ENCODE data around the gene GYG1. TPM values are rescaled to one million over a fixed set of nuclear protein-coding genes. Genes with fewer than 3 reads are reported as not detected.
"Not testable (repeated sequence)": the region's sequence is repeated elsewhere in the genome, so short reads cannot be mapped to it uniquely, and the experiment has no call there.

GYG1 gene
- total RNA-seq, 2 experiments from 2014 or later: 13.5 to 13.9 TPM

- H3K27me3 Mint-ChIP-seq (ENCODE audit: low read depth): peaks cover 4% of the 10 kb centered on the region
- no peaks in the 10 kb centered on the region for H3K36me3 Mint-ChIP-seq (ENCODE audit: low read depth)
- H3K27ac Mint-ChIP-seq: no peak overlapping the region
- CTCF ChIA-PET: no interaction called here
- DNase-seq: no peak
- no peaks in the 10 kb centered on the region for H3K9me3 Mint-ChIP-seq
- no peak overlapping the region for H3K4me3 Mint-ChIP-seq
- intact Hi-C loops (cut with micrococcal nuclease): no loop called here
- peaks cover 7% of the 10 kb centered on the region for H3K4me1 Mint-ChIP-seq (ENCODE audit: low read depth)
Measured at GRCh38 chr3:148958696-148959095, 32.6 kb upstream of the GYG1 start.

- H3K9me3 Mint-ChIP-seq: no peaks in the 10 kb centered on the region
- intact Hi-C loops (cut with micrococcal nuclease): no loop called here
- H3K27ac Mint-ChIP-seq: no peak overlapping the region
Measured at GRCh38 chr3:148962513-148962912, 28.8 kb upstream of the GYG1 start.

GRCh38 chr3:148964809-148965208 is 26.5 kb upstream of the GYG1 start:
- peaks cover 4% of the 10 kb centered on the region for H3K27me3 Mint-ChIP-seq (ENCODE audit: low read depth)
- no peaks in the 10 kb centered on the region for H3K4me1 Mint-ChIP-seq (ENCODE audit: low read depth)
- H3K27ac Mint-ChIP-seq: no peak overlapping the region
- no peaks in the 10 kb centered on the region for H3K36me3 Mint-ChIP-seq (ENCODE audit: low read depth)
- CTCF ChIA-PET: no interaction called here
- no peak overlapping the region for H3K4me3 Mint-ChIP-seq
- DNase-seq: no peak
- no peaks in the 10 kb centered on the region for H3K9me3 Mint-ChIP-seq
- intact Hi-C loops (cut with micrococcal nuclease): no loop called here

More at GRCh38 chr3:148962513-148962912, 28.8 kb upstream of the GYG1 start:
- no peaks in the 10 kb centered on the region for H3K36me3 Mint-ChIP-seq (ENCODE audit: low read depth)
- DNase-seq: peak; percentile 17
- CTCF ChIA-PET: interaction anchor here (0.5 to 1.4 kb wide), 2 partner anchors 11 to 326 kb away, joined by 3 to 4 read pairs; no protein-coding TSS in a partner anchor
- peaks cover 4% of the 10 kb centered on the region for H3K4me1 Mint-ChIP-seq (ENCODE audit: low read depth)
- H3K27me3 Mint-ChIP-seq (ENCODE audit: low read depth): peaks cover 4% of the 10 kb centered on the region
- no peak overlapping the region for H3K4me3 Mint-ChIP-seq

DNA sequence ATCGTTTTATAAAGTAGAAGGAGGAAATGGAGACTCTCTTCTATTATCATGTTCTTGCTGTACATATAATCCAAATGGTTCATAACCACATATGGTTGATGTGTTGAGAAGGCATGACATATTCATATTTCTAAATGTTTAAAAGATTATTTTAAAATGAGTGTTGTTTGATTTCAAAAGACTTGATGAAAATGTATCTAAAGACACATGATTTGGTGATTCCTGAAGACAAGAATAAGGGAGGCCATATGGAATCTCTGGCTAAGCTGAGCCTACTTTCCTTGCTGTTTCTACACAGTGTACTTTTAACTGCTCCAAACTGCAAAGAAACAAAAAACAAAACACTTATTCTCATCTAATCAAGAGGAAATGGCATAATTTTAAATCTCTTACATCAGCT is 23.0 kb upstream of the GYG1 start:
- H3K4me1 Mint-ChIP-seq (ENCODE audit: low read depth): no peaks in the 10 kb centered on the region
- CTCF ChIA-PET: interaction anchor here (0.6 kb wide), 1 partner anchor 9 kb away, joined by 5 read pairs; no protein-coding TSS in a partner anchor
- H3K36me3 Mint-ChIP-seq (ENCODE audit: low read depth): no peaks in the 10 kb centered on the region
- intact Hi-C loops (cut with micrococcal nuclease): no loop called here
- no peaks in the 10 kb centered on the region for H3K9me3 Mint-ChIP-seq
- no peak overlapping the region for H3K4me3 Mint-ChIP-seq
- H3K27me3 Mint-ChIP-seq (ENCODE audit: low read depth): no peaks in the 10 kb centered on the region
- no peak for DNase-seq
- H3K27ac Mint-ChIP-seq: no peak overlapping the region

- CTCF ChIA-PET: interaction anchor here (0.7 kb wide), 1 partner anchor 1382 kb away, joined by 4 read pairs; no protein-coding TSS in a partner anchor
- intact Hi-C loops (cut with micrococcal nuclease): no loop called here
- DNase-seq: no peak
- Mint-ChIP-seq H3K27ac (no peak overlapping the region), H3K4me1 (ENCODE audit: low read depth) (peaks cover 2% of the 10 kb centered on the region), H3K9me3 (no peaks in the 10 kb centered on the region), H3K36me3 (ENCODE audit: low read depth) (no peaks in the 10 kb centered on the region), H3K4me3 (no peak overlapping the region), H3K27me3 (ENCODE audit: low read depth) (no peaks in the 10 kb centered on the region)
Measured at GRCh38 chr3:148970271-148970670, 21.1 kb upstream of the GYG1 start.

DNA sequence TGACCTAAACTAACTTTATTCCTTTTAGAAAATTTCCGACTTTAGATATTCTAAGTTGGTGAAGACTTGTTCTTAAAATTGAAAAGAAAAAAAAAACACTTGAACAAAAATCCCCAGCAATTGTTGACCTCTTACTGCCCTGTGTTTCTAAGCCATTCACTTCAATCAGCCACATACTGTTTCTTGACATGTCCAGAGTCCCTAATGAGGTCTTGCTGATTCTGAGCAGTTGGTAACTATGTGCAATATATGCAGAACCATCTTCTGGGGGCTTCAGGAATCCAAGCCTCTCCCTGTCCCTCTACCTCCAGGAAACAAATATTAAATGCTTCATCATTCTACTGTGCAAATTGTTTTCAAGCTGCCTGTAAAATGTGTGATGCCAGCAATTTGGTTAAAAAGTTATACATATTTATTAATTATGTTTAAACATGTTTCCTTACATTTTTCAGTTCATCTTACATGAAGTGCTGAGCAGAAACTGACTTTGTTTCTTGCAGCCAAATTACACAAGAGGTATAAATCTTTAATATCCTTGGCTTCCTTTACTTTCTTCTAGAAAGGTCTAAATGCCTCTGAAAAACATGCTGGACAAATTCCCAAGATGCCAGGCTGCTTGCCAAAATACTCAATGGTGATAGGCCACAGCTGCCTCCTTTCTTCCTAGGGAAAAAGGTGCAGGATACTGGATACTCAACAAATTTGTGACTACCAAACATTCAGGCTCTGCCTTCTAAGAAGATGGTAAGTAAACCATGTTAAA is 19.8 kb upstream of the GYG1 start:
- Mint-ChIP-seq H3K9me3 (no peaks in the 10 kb centered on the region), H3K4me1 (ENCODE audit: low read depth) (peaks cover 2% of the 10 kb centered on the region), H3K27ac (no peak overlapping the region), H3K27me3 (ENCODE audit: low read depth) (no peaks in the 10 kb centered on the region), H3K36me3 (ENCODE audit: low read depth) (no peaks in the 10 kb centered on the region), H3K4me3 (no peak overlapping the region)
- intact Hi-C loops (cut with micrococcal nuclease): no loop called here
- CTCF ChIA-PET: interaction anchor here (0.5 to 1.1 kb wide), 2 partner anchors 19 to 98 kb away, joined by 3 to 4 read pairs; no protein-coding TSS in a partner anchor
- no peak for DNase-seq

DNA sequence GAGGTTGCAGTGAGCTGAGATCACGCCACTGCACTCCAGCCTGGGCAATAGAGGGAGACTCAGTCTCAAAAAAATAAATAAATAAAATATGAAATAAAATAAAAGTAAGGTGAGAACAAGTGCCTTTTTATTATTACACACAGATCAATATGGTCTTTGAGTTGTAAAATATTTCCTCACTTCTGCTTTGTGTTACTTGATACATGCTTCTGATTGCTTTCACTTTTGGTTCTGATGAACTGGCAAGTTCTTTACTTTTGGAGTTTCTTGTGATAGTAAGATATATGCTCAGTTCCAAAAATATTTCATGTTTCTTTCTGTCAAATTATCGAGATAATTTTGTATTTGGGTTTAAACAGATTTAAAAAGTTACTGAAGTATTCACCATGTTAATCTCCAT is 16.6 kb upstream of the GYG1 start:
- Mint-ChIP-seq H3K27me3 (ENCODE audit: low read depth) (no peaks in the 10 kb centered on the region), H3K9me3 (peaks cover 4% of the 10 kb centered on the region), H3K4me1 (ENCODE audit: low read depth) (peaks cover 2% of the 10 kb centered on the region), H3K27ac (no peak overlapping the region), H3K4me3 (no peak overlapping the region), H3K36me3 (ENCODE audit: low read depth) (no peaks in the 10 kb centered on the region)
- CTCF ChIA-PET: interaction anchor here (1.1 to 1.8 kb wide), 2 partner anchors 12 to 146 kb away, joined by 3 to 4 read pairs; no protein-coding TSS in a partner anchor
- DNase-seq: no peak
- intact Hi-C loops (cut with micrococcal nuclease): no loop called here

DNA sequence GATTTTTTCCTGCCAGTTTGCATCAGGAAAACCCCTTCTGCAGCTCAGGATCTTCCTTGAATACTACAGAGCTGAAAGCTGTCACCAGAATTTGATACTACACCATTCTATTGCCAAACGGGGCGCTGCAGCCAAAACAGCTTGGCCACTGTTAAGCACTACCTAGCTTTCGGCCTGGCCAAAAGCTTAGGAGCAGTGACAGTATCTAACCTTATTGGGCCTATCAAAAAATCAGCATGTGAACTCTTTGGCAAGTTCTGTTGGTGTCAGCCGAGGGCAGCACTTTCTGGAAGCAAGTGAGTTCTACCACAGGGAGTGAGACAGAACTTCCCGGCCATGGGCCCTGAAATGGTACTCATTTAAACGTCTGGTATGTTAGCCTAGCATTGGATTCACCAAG is 16.1 kb upstream of the GYG1 start:
- CTCF ChIA-PET: no interaction called here
- H3K4me1 Mint-ChIP-seq (ENCODE audit: low read depth): peaks cover 2% of the 10 kb centered on the region
- H3K9me3 Mint-ChIP-seq: peaks cover 4% of the 10 kb centered on the region
- H3K4me3 Mint-ChIP-seq: no peak overlapping the region
- no peak for DNase-seq
- intact Hi-C loops (cut with micrococcal nuclease): no loop called here
- H3K27me3 Mint-ChIP-seq (ENCODE audit: low read depth): no peaks in the 10 kb centered on the region
- no peaks in the 10 kb centered on the region for H3K36me3 Mint-ChIP-seq (ENCODE audit: low read depth)
- no peak overlapping the region for H3K27ac Mint-ChIP-seq

GRCh38 chr3:148975696-148976095 is 15.6 kb upstream of the GYG1 start:
- Mint-ChIP-seq H3K9me3 (peaks cover 4% of the 10 kb centered on the region), H3K27me3 (ENCODE audit: low read depth) (no peaks in the 10 kb centered on the region), H3K36me3 (ENCODE audit: low read depth) (no peaks in the 10 kb centered on the region), H3K4me1 (ENCODE audit: low read depth) (peaks cover 2% of the 10 kb centered on the region), H3K4me3 (no peak overlapping the region), H3K27ac (no peak overlapping the region)
- DNase-seq: no peak
- CTCF ChIA-PET: no interaction called here
- intact Hi-C loops (cut with micrococcal nuclease): no loop called here

DNA sequence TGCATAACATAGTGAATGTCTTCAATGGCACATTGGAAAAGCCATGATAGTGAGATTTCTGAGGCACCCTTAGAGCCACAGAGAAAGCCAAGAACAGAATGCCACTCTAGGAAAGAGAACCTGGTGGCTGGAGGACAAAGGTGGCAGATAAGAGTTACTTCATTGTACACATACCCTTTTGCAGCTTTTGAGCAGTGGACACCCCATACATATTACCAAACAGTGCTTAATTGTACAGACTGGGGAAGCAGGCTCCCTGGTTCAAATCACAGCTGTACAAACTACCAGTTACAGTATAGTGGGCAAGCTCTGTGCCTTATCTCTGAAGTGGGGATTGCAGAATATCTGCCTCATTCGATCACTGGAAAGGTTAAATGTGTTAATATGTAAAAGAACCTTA is 10.1 kb upstream of the GYG1 start:
- peaks cover 4% of the 10 kb centered on the region for H3K9me3 Mint-ChIP-seq
- CTCF ChIA-PET: no interaction called here
- no peaks in the 10 kb centered on the region for H3K36me3 Mint-ChIP-seq (ENCODE audit: low read depth)
- no peak for DNase-seq
- H3K27ac Mint-ChIP-seq: no peak overlapping the region
- no peaks in the 10 kb centered on the region for H3K4me1 Mint-ChIP-seq (ENCODE audit: low read depth)
- intact Hi-C loops (cut with micrococcal nuclease): no loop called here
- no peak overlapping the region for H3K4me3 Mint-ChIP-seq
- no peaks in the 10 kb centered on the region for H3K27me3 Mint-ChIP-seq (ENCODE audit: low read depth)

GRCh38 chr3:148987551-148987950 is 3.8 kb upstream of the GYG1 start:
- H3K4me3 Mint-ChIP-seq, CTCF ChIA-PET: not testable (repeated sequence)

GRCh38 chr3:148990236-148990635 is 1.1 kb upstream of the GYG1 start:
- intact Hi-C loops (cut with micrococcal nuclease): loop anchor here (2.0 to 10.0 kb wide), 4 partner anchors 33 to 825 kb away; partner anchors contain the start of genes COMMD2 and RNF13
- peaks cover 19% of the 10 kb centered on the region for H3K4me1 Mint-ChIP-seq (ENCODE audit: low read depth)
- peaks cover 1% of the 10 kb centered on the region for H3K36me3 Mint-ChIP-seq (ENCODE audit: low read depth)
- DNase-seq: no peak
- H3K27me3 Mint-ChIP-seq (ENCODE audit: low read depth): no peaks in the 10 kb centered on the region
- H3K27ac Mint-ChIP-seq: peak overlapping the region; percentile 33
- H3K4me3 Mint-ChIP-seq: no peak overlapping the region
- H3K9me3 Mint-ChIP-seq: no peaks in the 10 kb centered on the region
- CTCF ChIA-PET: interaction anchor here (0.7 to 1.5 kb wide), 4 partner anchors 18 to 292 kb away, joined by 3 read pairs; no protein-coding TSS in a partner anchor

More at GRCh38 chr3:148987551-148987950, 3.8 kb upstream of the GYG1 start:
- H3K9me3 Mint-ChIP-seq; H3K36me3 Mint-ChIP-seq (ENCODE audit: low read depth); DNase-seq; H3K27me3 Mint-ChIP-seq (ENCODE audit: low read depth); H3K4me1 Mint-ChIP-seq (ENCODE audit: low read depth); H3K27ac Mint-ChIP-seq; intact Hi-C loops (cut with micrococcal nuclease): not testable (repeated sequence)

Data from activated naive CD4-positive, alpha-beta T cell treated with anti-CD3 and anti-CD28 coated beads for 36 hours (primary cell).